KOPT-K1 (cell line): ENCODE results near the gene CDC42BPB.
A peak's percentile ranks its signal among the peaks of the same experiment; 100 is the strongest.
"Not testable (repeated sequence)": the region's sequence is repeated elsewhere in the genome, so short reads cannot be mapped to it uniquely, and the experiment has no call there.

Experiments used
- H3K27ac ChIP-seq: fragments of 200-600 bp; sonication (generic); 2 replicates; pipeline ENCODE4 v1.5.1; 2016; ENCODE audit warnings: antibody characterized with exemption, mild to moderate bottlenecking, low read depth, low read length; ENCODE audit not compliant: poor library complexity, severe bottlenecking
- H3K36me3 ChIP-seq: fragments of 200-600 bp; sonication (generic); 2 replicates; pipeline ENCODE4 v1.5.1; 2017; ENCODE audit warnings: antibody characterized with exemption, mild to moderate bottlenecking, low read length, moderate library complexity; ENCODE audit not compliant: insufficient read depth
- H3K9me3 ChIP-seq: fragments of 200-600 bp; sonication (generic); 2 replicates; pipeline ENCODE4 v1.5.1; 2017; ENCODE audit warnings: antibody characterized with exemption, low read length, mild to moderate bottlenecking; ENCODE audit not compliant: insufficient read depth, poor library complexity, severe bottlenecking

Gene CDC42BPB

GRCh38 chr14:102928412-102929240 lies 128.7 kb downstream of the CDC42BPB start:
- Histone ChIP-seq H3K36me3 (no peaks in the 10 kb centered on the region), H3K27ac (peak overlapping the region; percentile 18)

DNA sequence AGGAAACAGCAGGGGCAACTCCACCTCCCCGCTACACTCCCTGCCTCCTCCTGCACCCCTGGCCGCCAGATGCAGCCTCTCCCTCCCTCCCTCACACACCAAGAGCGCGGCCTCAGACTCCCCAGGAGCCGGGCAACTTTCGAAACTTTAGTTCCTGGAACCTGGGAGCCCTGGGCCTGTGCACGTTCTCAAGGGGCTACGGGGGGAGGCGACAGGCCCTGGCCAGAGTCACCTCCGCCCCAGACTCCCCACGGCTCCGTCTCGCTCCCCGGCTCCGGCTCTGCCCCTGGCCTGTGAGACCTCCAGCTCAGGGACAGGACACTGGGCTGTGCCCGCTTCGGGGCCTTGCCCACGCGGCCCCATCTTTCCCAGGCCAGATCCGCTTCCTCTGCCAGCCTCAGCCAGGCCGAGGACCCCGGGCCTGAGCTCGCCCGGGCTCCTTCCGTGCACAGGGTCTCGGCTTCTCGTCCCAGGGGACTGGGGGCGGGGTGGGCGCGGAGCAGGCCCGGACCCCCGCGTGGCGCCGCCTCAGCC lies 129.4 kb downstream of the CDC42BPB start:
- Histone ChIP-seq H3K36me3 (no peaks in the 10 kb centered on the region), H3K9me3 (no peaks in the 10 kb centered on the region), H3K27ac (peak overlapping the region; percentile 14)

More at GRCh38 chr14:102928412-102929240, 128.7 kb downstream of the CDC42BPB start:
- no peaks in the 10 kb centered on the region for H3K9me3 ChIP-seq

DNA sequence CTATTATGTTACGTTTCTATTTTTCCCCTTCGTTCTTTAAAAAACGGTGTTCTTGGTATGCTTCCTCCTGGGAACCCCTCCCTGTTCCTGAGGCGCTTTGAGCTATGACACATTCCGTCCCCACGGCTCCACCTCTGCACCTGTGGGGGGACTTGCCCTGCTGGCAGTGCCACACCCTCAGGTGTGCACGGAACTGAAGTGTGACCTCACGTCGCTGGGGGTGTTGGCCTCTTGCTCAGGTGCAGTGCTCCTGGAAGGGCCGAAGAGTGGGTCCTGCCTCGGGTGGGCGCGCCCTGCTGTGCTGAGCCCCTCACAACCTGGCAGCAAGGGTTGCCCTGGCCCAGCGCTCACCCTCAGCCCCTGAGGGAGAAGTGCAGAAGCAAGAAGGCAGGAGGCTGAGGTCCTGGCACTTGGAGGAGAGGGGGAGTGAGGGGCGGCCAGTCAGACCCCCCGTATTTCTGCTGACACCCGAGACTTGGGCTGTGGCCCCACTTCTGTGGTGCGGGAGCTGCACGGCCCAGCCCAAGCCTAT lies 129.9 kb downstream of the CDC42BPB start:
- H3K27ac ChIP-seq: no peak overlapping the region
- H3K36me3 ChIP-seq: no peaks in the 10 kb centered on the region
- no peaks in the 10 kb centered on the region for H3K9me3 ChIP-seq

DNA sequence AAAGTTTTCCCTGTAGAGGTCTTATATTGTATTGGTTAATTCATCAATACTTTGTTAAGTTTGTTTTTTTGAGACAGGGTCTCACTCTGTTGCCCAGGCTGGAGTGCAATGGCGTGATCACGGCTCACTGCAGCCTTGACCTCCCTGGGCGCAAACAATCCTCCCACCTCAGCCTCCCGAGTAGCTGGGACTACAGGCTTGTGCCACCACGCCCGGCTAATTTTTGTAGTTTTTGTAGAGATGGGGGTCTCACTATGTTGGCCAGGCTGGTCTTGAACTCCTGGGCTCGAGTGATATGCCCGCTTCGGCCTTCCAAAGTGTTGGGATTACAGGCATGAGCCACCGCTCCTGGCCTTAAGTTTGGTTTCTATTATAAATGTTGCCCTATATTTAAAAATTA lies 130.5 kb downstream of the CDC42BPB start:
- H3K36me3 ChIP-seq, H3K9me3 ChIP-seq, H3K27ac ChIP-seq: not testable (repeated sequence)

DNA sequence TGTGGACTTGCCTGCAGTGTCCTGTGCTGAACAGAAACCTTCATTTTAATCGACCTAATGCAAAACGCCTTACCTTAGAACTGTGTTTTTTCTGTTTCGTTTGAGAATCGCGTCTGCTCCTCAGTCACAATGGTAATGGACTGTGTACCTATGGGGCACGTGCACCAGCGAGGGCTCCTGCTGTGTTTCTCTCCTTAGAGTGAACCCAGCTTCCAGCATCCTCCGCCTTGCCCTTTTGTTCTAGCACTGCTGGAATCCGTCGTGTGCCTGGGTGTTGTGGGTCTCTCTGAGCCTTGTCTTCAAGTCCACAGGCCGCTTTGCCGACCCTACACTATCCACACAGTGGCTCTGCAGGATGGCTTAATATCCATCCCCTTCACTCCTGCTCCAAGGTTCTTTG lies 131.2 kb downstream of the CDC42BPB start:
- no peak overlapping the region for H3K27ac ChIP-seq
- no peaks in the 10 kb centered on the region for H3K36me3 ChIP-seq
- no peaks in the 10 kb centered on the region for H3K9me3 ChIP-seq

DNA sequence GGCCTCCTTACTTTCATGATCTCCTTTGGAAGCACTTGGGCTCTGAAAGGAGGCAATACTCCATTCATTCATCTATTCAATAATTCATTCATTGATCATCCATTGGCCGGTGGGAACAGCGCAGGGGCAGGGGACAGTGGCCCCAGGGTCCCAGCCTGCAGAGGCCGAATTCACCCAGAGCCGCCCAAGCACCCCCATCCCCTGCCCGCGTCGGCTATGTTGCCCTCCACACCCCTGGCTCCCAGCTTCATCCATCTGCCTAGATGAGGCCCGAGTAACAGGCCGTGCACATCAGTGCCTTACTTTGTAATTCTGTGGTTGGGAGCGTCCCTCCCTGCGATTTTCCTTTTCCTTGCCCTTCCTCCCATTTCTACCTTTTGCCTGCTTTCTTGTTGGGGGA lies 131.7 kb downstream of the CDC42BPB start:
- Histone ChIP-seq H3K27ac (no peak overlapping the region), H3K36me3 (no peaks in the 10 kb centered on the region), H3K9me3 (no peaks in the 10 kb centered on the region)

GRCh38 chr14:102924632-102925588 lies 132.4 kb downstream of the CDC42BPB start:
- Histone ChIP-seq H3K9me3 (no peaks in the 10 kb centered on the region), H3K36me3 (no peaks in the 10 kb centered on the region), H3K27ac (no peak overlapping the region)

GRCh38 chr14:102923925-102924486 lies 133.3 kb downstream of the CDC42BPB start:
- no peaks in the 10 kb centered on the region for H3K36me3 ChIP-seq
- H3K27ac ChIP-seq: no peak overlapping the region
- H3K9me3 ChIP-seq: no peaks in the 10 kb centered on the region

DNA sequence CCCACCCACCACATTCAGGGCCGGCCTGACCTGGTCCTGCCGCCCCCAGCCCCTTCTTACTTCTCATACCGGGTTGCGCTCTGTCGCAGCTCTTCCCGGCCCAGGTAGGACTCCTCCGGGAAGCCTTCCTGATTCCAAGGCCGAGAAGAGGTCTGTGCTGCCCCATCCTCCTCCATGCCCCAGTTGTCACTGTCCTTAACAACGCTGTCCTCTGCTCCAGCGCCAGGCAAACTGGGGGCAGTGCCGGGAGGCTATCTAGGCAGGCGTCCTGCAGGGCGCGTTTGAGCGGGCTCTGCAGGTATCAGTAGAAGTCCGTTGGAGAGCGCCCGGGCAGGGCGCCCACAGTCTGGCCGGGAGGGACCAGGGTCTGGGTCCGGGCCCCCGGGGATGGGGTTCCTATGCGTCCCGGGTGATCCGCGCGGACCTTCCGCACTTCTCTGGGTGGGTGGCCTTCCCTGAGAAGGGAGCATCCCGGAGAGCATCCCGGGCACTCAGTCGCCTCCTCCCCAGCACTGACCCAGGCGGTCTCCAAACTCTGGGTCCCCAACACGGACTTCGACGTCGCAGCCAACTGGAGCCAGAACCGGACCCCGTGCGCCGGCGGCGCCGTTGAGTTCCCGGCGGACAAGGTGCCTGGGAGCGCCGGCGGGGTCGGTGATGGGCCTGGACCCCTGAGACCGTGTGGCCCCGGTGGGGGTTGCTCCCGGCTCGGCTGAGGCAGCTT lies 134.0 kb downstream of the CDC42BPB start:
- Histone ChIP-seq H3K27ac (no peak overlapping the region), H3K9me3 (no peaks in the 10 kb centered on the region), H3K36me3 (no peaks in the 10 kb centered on the region)

DNA sequence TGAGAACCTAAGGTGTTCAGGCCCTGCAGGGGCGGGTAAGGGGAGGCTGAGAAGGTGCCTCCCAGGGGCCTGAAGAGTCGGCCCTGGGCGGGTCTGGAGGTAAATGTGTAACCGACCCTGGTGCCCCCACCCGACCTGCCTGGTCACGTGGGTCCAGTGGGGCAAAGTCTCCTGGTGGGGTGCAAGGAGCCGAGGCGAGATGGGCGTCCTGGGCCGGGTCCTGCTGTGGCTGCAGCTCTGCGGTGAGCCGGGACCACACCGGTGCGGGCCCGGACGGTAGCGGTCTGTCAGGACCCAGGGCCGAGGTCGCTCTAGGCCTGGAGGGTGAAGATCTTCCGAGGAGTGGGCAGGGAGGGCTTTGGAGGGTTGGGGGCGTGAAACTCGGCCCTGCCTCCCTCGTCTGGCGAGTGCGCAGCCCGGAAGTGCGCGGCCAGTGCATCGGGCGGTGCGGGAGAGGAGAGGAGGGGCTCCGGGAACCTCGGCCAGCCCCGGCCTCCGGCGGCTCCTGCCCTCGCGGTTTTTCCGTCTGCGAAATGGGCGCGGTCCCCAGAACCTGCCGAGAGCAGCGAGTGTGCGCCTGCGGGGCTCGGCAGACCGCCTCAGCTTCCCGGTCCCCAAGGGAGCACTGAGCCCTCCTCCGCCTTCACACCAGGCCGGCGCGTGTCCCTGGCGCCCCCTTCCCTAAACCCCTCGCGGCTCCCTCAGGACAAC lies 134.7 kb downstream of the CDC42BPB start, which contains the start of gene AMN:
Gene AMN, plus strand, starts transcription at position 174 of the 711 bp plus-strand sequence. Its CDS starts 26 bp downstream, at position 200.
- no peaks in the 10 kb centered on the region for H3K36me3 ChIP-seq
- H3K9me3 ChIP-seq: no peaks in the 10 kb centered on the region
- H3K27ac ChIP-seq: no peak within 1 kb of the TSS

DNA sequence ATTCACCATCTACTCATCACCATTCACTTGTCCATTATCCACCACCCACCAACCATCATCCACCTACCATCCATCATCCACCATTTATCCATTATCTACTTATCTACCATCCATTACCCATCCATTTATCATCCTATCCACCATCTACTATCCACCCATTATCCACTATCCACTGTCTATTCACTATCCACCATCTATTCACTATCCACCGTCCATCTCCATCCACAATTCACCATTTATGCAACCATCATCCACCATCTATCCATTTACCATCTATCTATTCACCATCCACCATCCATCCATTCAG lies 136.4 kb downstream of the CDC42BPB start:
- no peaks in the 10 kb centered on the region for H3K36me3 ChIP-seq
- no peak overlapping the region for H3K27ac ChIP-seq
- no peaks in the 10 kb centered on the region for H3K9me3 ChIP-seq

DNA sequence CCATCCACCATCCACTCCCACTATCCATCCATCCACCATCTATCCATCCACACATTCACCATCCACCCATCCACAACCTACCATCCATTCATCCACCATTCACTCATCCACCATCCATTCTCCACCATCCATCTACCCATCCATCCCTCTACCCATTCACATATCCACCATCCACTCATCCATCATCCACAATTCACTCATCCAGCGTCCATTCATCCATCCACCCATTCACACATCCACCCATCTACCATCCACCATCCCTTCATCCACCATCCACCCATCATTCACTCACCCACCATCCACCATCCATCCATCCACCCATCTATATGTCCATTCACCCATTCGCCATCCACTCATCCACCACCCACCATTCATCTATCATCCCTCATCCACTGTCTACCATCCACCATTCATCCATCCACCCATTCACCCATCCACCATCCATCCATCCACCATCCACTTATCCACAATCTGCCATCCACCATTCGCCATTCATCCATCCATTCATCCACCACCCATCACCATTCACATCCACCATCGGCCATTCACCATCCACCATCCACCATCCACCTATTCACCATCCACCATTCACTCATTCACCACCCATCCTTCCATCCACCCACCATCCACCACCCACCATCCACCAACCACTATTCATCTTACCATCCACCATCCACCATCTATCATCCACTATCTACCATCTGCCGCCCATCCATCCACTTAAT lies 136.9 kb downstream of the CDC42BPB start:
- Histone ChIP-seq H3K36me3 (no peaks in the 10 kb centered on the region), H3K9me3 (no peaks in the 10 kb centered on the region), H3K27ac (no peak overlapping the region)

DNA sequence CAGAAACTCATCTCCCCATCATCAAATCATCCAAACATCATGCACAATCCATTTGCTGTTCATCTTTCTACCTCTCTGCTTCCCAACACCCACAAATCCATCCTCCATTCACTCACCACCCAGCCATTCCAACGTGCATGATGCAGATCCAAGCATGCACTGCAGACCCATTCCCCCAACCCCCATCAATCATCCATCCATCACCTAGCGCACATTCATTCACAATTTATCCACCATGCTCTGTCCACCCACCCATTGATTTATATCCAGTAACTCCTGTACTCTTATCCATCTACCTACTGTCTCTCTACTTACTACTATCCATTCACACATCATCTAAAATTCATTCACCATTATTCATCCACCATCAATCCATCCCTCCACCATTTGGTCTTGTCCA lies 138.9 kb downstream of the CDC42BPB start:
- Histone ChIP-seq H3K9me3 (no peaks in the 10 kb centered on the region), H3K27ac (no peak overlapping the region), H3K36me3 (no peaks in the 10 kb centered on the region)
